ENCODE data around the gene MIB2.

DNA sequence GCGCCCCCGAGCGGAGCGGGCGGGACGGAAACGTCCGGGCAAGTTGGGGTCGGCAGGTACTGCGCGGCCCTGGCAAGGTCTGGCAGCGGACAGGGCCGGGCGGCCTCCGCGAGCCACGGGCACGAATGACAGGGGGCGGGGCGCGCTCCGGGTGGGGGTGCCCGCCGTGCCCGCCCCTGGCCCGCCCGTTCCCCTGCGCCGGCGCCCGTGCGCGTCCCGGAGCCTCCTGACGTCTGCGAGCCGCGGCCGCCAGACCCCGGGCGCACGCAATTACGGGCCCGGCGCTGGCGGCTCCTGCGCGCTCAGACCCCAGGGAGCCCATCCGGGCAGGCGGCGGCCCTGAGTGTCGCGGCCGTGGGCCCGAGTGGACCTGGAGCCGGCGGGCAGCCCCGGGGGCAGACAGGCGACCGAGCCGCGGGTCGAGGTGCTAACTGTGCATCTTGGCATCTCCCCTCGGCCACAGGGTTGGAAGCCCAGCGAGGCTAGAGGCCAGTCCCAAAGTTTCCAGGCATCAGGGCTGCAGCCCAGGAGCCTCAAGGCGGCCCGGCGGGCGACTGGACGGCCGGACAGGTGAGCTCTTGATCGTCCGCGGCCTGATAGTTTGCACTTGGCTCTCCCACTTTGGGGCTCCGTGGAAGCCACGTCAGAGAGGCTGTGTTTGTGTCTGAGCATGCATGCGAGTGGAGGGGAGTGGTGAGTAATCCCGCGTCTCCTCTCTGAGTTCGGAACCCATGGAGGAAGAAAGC lies 918 bp downstream of the MIB2 start:
- TF ChIP-seq, protein P1, sequence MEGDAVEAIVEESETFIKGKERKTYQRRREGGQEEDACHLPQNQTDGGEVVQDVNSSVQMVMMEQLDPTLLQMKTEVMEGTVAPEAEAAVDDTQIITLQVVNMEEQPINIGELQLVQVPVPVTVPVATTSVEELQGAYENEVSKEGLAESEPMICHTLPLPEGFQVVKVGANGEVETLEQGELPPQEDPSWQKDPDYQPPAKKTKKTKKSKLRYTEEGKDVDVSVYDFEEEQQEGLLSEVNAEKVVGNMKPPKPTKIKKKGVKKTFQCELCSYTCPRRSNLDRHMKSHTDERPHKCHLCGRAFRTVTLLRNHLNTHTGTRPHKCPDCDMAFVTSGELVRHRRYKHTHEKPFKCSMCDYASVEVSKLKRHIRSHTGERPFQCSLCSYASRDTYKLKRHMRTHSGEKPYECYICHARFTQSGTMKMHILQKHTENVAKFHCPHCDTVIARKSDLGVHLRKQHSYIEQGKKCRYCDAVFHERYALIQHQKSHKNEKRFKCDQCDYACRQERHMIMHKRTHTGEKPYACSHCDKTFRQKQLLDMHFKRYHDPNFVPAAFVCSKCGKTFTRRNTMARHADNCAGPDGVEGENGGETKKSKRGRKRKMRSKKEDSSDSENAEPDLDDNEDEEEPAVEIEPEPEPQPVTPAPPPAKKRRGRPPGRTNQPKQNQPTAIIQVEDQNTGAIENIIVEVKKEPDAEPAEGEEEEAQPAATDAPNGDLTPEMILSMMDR (IDR thresholded peaks at IDR 0.05): no peak
- no peak for TF ChIP-seq POLR2A (IDR thresholded peaks at IDR 0.05)
